Stimulated activated naive CD8-positive, alpha-beta T cell treated with anti-CD3 and anti-CD28 coated beads, Interleukin-15, Interleukin-2, amounts not matched to agents 100 U/mL and 50 U/mL, for 24 hours (primary cell): ENCODE measurements around the gene TMPRSS11E.
"Not testable (repeated sequence)": the region's sequence is repeated elsewhere in the genome, so short reads cannot be mapped to it uniquely, and the experiment has no call there.

ENCODE experiments used
- ATAC-seq: fragments of 150-1000 bp; cut with Tn5 transposase; one replicate; pipeline ENCODE4 v1.10.0; 2021
- DNase-seq: peaks from one replicate; pipeline ENCODE4 v3.0.0; 2021

TMPRSS11E gene, protein sequence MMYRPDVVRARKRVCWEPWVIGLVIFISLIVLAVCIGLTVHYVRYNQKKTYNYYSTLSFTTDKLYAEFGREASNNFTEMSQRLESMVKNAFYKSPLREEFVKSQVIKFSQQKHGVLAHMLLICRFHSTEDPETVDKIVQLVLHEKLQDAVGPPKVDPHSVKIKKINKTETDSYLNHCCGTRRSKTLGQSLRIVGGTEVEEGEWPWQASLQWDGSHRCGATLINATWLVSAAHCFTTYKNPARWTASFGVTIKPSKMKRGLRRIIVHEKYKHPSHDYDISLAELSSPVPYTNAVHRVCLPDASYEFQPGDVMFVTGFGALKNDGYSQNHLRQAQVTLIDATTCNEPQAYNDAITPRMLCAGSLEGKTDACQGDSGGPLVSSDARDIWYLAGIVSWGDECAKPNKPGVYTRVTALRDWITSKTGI

DNA sequence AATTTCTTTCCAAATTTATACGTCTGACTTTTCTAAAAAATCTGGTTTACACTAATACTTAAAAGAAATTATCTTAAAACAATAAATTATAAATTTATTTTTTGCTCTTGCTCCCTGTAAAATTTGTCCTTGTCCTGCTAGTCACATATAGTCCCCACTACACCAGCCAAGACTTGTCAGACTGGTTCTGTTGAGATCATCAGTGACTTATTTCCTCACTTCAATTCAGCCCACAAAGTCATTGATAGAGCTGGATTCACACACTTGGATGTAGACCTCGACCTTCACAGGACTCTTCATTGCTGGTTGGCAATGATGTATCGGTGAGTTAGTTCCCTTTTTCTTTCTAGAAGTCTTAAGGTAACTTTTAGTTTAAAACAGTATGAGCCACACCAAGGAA is at the start of gene TMPRSS11E:
TMPRSS11E (plus strand) TSS at position 263 of the 400 bp plus-strand sequence; CDS start at position 313, 50 bp downstream.
- no peak for DNase-seq
- peak; percentile 26 for ATAC-seq

DNA sequence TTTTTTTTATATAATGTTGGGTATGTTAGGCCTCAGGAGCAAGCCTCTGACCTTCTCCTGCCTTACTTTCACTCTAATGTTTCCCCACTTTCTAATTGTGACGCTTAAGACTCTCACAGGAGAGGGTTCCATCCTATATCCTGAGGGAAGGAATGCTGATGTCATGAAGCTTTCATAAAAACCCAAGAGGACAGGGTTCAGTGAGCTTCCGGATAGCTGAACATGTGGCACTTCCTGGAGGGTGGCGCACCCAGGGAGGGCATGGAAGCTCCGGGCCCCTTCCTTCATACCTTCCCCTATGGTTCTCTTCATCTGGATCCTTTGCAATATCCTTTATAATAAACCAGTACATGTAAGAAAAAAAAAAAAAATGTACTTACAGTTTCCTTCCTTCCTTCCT is 48.0 kb upstream of the TMPRSS11E start:
- ATAC-seq (no peak), DNase-seq (no peak)

DNA sequence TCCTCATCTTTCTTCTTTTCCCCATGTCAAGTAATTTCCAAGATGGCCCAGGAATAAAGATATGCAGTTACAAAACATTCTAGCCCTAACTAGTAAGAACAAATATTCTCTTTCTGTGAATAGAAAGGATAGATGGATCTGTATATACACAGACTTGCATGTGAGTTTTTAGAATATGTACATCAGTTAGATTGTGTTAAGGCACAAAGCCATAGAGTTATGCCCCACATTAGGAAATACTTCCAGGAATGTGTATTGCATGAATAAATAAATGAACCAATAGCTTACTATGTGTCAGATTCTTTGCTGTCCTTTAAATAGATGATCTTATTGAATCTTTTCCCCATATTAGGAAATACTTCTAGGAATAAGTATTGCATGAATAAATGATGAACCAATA is 46.0 kb upstream of the TMPRSS11E start:
- ATAC-seq (no peak), DNase-seq (no peak)

DNA sequence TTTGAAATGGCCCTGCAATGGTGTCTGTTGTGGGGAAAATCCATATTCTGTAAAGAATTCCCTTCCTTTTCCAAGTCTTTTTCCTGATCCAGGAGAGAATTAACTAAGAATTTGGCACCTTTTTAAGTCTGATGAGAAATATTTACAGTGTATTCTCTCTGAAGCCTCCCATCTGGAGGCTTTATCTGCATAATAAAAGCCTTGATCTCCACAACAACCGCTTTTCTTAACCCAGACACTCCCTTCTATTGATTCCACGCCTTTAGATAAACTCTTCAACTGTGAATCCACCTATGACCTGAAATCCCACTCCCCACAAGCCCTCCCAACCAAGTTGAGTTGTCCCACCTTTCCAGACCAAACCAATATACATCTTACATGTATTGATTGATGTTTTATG is 43.1 kb upstream of the TMPRSS11E start:
- DNase-seq (no peak), ATAC-seq (no peak)

DNA sequence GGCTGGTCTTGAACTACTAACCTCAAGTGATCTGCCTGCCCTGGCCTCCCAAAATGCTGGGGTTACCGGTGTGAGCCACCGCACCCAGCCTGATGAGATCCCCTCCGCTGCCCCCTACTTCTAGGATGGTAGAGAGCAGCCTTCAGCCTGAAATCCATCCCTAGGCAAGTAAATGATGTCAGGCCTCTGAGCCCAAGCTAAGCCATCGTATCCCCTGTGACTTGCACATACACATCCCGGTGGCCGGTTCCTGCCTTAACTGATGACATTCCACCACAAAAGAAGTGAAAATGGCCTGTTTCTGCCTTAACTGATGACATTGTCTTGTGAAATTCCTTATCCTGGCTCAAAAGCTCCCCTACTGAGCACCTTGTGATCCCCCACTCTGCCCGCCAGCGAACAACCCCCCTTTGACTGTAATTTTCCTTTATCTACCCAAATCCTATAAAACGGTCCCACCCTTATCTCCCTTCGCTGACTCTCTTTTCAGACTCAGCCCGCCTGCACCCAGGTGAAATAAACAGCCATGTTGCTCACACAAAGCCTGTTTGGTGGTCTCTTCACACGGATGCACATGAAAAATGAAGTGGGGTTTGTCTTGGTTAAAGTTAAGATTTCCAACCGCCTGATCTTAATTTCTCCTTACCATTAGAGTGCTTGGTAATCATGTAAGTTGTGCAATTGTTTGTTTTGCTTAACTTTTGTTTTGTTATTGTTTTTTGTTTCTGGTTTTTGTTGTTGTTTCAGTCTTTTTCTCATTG is 41.4 kb upstream of the TMPRSS11E start:
- not testable (repeated sequence) for DNase-seq, ATAC-seq

DNA sequence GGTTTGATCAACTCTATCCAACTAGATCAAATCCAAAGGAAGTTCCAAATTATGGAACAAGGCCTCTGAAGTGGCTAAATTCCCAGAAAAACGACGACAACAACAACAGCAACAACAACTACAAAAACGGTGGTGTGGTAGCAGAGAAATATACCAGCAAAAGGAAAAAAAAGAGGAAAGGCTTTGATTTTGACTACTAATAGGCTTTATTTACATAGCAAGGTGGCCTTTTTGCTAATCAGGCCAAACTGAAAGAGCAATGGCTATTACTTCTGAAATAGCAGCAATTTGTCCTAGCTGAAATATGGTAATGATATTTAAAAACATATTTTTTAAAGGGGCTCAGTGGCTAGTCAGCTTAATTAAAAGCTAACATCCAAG is 40.8 kb upstream of the TMPRSS11E start:
- DNase-seq (no peak), ATAC-seq (no peak)

DNA sequence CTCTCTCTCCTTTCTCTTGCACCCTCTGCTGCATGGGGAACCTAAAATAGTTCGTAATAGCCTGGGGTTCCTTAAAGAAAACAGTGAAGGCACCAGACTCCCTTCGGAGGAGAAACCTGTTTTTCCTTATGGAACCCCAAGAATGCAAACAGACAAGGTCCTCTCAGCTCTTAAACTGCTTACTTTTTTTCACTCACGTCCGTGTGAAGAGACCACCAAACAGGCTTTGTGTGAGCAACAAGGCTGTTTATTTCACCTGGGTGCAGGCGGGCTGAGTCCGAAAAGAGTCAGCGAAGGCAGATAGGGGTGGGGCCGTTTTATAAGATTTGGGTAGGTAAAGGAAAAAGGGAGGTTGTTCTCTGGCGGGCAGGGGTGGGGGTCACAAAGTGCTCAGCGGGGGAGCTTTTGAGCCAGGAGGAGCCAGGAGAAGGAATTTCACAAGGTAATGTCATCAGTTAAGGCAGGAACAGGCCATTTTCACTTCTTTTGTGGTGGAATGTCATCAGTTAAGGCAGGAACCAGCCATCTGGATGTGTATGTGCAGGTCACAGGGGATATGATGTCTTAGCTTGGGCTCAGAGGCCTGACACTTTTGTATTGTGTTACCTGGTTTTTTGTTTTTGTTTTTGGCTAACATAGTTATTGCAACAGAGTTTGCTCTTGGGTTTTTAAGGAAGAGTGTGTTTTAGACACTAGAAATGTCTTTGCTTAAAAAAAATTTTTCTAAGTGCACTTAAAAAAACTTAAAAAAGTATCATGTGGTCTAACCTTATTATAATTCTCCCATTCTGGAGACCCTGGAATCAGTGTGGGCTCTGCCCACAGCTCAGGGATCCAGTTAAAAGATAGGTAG is 40.0 kb upstream of the TMPRSS11E start:
- not testable (repeated sequence) for DNase-seq, ATAC-seq

DNA sequence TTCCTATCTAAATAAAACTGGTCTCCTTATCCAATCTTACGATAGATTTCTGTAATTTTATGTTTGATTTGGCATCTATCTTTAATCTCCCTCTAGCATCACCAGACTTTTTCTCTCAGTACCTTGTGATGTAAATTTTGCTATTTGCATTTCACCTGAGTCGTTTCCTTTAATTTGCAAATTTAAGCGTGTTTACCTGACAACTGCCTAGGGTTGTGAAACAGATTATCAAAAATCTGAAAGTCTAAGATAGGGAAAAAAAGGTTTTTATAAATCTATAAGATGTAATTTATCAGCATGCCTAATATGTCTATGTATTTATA is 39.4 kb upstream of the TMPRSS11E start:
- ATAC-seq (no peak), DNase-seq (no peak)

DNA sequence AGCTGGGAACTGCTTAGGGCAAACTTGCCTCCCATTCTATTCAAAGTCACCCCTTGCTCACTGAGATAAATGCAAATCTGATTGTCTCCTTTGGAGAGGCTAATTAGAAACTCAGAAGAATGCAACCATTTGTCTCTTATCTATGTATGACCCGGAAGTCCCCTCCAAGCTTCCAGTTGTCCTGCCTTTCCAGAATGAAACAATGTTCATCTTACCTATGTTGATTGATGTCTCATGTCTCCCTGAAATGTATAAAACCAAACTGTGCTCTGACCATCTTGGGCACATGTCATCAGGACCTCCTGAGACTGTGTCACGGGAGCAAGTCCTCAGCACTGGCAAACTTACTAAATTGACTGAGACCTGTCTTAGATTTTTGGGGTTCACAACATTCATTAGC is 37.1 kb upstream of the TMPRSS11E start:
- no peak for ATAC-seq

DNA sequence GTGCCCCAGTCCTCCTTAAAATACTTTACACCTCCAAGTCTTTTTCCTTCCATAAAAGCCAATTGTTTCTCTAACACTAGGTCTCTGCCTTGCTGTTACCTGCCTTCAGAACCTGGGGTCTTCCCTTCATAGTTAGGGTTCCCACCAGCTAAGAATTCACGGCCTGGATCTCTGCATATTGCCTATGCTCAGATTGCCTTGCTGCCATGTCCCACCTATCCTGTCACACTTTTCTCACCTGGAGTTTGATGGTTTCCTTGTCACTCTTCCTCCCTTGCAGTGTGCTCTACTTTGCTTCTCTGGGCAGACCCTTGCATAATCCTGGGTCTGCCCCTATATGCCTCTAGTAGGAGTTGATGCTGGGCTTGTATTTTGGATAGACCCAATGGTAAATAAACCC is 36.6 kb upstream of the TMPRSS11E start:
- no peak for ATAC-seq
- DNase-seq = no peak

More for the DNA sequence above, 37.1 kb upstream of the TMPRSS11E start:
- no peak for DNase-seq

DNA sequence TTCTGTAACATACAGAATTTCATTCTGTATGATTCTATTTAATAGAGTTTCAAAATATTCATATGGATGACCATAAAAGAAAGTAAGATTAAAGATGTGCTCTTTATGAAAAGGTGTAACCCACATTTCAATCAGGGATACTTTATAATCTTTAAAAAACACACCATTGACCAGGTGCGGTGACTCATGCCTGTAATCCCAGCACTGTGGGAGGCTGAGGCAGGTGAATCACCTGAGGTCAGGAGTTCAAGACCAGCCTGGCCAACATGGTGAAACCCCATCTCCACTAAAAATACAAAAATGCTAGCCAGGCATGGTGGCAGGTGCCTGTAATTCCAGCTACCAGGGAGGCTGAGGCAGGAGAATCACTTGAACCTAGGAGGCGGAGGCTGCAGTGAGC is 35.2 kb upstream of the TMPRSS11E start:
- ATAC-seq, DNase-seq: not testable (repeated sequence)

DNA sequence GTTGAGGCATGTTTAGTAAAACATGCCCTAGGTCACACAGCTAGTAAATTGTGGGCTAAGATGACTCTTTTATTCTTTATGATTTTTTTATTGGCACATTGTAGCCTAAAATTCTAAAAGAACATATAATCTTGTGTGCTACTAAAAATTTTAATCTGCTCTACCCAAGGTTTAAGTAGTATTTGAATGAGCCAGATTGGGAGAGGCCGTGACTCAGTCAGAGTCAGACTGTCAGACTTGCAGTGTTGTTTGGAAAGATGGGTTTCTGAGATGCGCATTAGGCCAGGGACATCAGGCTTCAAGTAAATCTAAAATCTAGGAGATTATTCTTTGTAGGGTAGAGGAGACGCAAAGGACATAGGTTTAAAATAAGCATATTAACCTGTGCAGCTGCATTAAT is 30.7 kb upstream of the TMPRSS11E start:
- DNase-seq (no peak), ATAC-seq (no peak)

DNA sequence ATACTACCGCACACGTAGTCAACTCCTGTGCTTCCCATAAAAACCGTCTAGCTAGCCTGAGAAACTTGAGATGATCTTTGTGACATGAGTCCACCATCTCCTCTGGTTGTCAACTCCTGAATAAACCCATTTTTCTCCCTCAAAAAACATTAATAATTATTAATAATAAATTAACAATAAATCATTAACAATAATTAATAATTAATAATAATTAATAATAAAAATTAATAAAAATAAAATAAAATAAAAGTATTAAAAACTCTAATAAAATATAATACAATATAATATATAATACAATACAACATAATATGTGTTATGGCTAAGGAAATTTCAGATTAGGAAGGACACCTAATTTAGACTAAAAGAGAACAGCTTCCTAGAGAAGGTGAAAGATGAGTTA is 20.7 kb upstream of the TMPRSS11E start:
- DNase-seq = no peak
- ATAC-seq = no peak

DNA sequence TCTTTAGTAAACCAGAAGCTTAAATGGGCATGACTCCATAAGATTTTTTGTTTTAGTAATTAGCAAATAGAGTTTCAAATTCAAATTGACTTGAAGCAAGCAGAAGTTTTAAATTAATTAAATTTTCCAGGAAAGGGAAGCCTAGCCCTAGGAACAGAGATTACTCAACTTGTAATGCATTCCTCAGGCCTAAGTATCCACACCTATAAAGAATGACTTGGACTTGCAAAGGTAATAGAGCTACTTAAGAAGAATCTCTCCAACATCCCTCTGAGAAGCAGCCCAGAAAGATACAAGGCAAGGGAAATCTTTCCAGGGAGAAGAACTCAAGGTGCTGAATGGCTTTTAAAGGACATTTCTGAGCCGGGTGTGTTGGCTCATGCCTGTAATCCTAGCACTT is 16.9 kb upstream of the TMPRSS11E start:
- ATAC-seq (no peak), DNase-seq (no peak)

DNA sequence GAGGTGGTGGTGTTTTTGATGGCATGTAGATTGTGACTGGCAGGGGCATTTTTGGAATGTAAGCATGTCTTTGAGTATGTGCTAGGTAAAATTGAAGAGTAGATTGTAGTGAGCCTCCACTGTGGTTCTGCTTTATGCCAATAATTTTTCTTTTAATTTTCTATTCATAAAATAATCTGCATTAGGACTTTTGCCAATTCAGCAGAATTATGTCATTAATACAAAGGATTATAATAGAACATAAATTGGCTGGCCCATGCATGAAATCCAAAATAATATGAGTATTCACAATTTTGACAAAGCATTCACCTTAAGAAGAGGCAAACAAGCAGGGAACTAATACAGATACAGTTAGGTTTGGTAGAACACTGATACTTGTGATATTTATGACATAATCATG is 14.9 kb upstream of the TMPRSS11E start:
- ATAC-seq = no peak
- DNase-seq = no peak

DNA sequence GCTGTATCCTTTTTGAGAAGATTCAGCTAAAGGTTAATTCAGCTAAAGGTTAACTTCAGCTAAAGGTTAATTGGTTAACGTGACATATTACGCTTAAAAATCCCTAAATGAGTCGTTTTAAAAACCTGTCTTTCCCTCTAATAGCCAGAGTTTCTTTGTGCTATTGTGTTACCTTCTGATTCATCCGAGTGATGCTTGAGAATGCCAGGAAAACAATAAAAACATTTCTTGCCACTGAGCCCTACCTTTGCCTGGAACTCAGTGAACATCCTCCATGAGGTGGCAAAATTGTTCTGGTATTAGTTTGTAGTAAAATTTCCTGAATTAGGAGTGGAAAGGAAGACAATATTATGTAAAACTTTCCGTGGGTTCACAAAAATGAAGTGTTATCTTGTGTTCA is 13.7 kb upstream of the TMPRSS11E start:
- ATAC-seq (no peak), DNase-seq (no peak)

DNA sequence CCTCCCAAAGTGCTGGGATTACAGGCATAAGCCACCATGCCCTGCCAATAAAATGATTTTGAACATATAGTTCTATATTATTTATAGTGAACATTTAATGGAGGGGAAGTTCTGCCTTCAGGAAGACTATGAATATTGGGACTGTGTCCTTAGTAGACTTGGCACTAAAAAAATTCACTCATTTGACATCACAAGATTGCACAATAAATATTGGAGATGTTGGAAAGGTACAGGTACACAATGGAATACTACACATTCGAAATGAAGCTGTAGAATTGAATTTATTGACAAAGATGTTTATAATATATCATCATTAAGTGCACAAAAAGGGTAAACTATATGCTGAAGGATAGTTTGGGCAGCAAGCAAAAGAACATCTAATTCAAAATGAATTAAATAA is 13.0 kb upstream of the TMPRSS11E start:
- no peak for DNase-seq
- no peak for ATAC-seq

DNA sequence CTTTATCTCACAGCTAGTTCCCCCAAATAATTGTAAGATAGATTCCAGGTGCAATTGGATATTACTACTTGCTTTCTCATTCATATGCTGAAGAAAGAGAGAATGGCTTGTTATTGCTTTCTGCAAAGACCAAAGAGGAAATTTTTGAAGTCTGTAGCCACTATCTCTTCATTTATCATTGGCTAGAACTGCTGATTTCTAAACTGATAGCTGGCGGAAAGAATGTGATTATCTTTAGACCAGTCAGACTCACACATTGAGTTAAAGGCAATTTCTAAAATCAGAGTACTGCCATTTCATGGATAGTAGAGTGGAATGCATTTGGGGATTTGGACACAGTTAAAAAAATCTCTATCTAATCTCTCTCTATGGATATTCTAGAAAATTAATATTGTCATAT is 12.4 kb upstream of the TMPRSS11E start:
- ATAC-seq (no peak), DNase-seq (no peak)

DNA sequence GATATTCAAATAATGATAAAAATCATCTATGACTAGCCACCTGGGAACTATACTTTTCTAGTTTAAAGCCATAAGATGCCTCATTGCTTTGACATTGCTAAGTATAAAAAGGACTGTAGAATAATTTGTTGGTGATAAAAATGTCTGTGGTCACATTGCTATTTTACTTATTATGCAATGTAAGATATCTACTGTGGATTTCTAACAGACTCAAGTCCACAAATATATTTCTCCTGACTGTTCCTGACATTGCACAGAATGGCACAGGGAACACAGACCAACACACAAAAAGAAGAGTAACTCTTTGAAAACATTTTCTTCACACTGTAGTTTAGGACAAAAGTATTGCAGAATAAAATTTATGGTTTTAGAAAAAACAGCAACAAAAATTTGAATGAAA is 2.2 kb upstream of the TMPRSS11E start:
- DNase-seq = no peak
- no peak for ATAC-seq

DNA sequence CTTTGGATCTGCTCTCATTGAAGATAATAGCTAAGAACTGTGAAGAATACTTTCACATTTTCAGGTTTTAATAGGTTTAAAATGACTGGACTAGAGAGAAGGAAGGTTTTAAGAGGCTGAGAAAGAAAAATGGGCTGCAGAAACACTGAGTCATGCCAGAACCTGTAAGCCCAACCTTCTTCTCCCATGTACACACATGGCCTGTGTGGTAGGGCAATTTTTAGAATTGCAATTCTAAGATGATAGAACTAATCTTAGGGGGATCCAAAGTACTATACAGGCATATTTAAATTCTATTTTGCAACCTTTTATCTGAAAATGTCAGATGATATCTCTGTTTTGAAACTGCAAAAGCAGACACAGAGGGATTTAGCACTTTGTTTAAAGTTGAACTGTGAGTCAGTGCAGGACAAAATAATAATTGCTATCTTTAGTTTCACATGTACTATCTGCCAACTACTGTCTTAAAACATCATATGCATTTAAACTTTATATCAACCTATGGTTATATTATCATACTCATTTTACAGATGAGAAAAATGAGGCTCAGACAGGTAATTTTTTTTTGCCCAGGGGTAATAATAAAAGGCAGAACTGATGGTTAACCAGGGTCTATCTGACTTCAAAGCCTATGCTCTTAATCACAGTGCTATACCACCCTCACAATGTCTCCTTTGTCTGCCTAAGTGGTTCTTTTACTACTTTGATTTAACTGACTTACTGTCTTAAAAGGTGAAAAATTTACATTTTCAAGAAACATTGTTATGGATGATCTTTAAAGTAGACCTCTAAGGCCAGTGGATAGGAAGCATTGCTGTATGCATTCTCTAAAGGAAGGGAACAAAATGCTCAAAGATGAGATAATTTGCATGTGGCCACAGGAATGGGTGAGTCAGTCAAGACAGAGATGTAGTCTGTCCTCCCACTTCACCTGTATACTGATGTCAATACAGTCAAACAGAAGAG is 4.3 kb downstream of the TMPRSS11E start:
- DNase-seq = no peak
- peak; percentile 91 for ATAC-seq

DNA sequence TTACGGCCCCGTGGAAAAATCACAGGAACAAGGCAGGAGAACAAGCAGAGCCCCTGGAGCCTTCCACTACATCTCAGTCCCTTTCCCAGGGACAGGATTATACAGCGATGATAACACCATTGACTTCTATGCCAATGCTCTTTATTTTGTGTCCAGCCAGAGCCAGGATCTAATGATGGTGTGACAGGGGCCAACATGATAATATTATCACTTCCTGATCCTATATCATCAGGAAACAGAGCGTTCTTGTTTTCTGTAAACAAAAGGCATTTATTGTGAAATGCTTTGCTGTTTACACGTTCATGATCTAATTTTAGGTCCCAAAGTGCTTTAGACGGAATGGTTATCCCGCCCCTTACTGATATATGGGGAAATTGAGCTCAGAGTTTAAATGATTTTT is 12.8 kb downstream of the TMPRSS11E start:
- no peak for ATAC-seq
- no peak for DNase-seq

DNA sequence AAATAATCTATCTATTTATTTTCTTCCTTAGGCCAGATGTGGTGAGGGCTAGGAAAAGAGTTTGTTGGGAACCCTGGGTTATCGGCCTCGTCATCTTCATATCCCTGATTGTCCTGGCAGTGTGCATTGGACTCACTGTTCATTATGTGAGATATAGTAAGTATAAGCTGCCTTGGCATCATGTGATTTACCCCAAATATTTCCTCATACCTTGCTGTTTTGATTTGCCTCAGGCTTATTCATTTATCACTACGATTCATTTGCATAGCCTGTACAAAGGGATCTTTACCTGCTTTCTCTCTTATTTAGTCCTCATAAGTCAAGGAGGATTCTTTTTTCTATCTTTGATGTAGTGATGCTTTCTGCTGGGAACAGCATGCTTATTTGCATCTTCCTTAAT is 14.5 kb downstream of the TMPRSS11E start:
- ATAC-seq = no peak
- no peak for DNase-seq
